ENCODE results near the gene POLD2.

The POLD2 gene

DNA sequence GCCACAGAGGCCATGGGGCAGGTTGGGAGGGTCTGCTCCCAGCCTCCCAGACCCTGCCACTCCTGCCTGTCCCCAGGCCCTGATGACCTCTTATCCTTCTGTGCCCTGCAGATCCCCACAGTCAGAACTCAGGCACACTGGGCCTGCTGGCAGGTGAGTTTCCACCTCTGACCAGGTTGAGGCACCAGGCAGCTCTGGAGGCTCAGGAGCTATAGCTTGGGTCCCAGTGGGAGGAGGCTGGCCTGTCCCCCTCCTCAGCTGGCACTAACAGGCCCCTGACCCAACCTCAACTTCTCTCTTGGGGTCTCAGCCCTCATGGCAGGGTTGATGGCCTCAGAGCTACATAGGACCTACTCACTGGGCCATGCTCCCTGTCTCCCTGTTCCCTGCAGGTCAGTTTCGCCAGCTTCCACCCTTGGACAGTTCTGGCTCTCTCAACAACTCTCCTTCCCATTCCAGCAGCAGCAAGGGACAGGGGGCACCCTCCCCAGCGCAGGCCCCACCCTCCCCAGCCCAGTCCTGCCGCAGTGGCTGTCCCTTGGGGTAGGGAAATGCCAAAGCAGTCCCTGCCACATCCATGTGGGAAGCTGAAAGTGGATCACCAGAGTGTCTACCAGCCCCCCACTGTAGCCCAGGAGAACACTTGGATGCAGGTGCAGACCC is 21.9 kb downstream of the POLD2 start:
- no peak for DNase-seq

DNA sequence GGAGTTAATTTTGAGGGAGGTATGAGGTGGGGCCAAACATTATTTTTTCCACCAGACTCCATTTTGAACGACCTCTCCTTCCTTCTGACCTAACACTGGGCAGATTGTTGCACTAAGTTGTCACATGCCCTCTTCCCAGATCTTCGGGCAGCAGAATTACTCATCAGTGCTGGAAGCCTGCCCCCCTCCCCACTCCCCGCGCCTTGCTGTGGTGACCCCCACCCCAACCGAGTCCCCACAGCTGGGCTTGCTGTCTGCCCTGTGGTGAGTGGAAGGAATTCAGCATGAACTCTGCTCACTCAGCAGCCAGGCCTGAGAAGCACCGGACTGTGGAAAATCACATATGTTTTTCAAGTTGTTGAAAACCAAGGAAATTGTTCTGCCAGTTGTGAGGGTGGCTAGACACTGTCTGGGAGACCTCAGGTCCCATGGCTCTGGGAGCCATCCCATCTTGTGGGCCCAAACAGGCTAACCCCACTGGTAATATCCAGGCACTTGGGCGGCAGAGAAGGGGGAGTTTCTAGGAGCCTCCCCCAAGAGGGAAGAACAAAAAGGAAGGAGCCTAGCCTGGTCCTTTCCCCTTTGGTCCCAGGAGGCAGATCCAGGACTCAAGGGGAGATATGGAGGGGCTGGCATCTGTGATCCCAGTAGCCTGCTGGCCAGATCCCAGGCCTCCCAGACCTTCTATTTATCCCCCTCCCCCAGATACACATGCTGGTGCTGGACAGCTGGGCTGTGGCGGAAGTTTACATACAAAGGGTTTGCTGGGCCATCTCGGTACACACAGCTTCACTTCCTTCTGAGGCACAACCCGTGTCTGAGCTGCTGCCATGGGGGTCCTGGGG is 22.7 kb downstream of the POLD2 start:
- DNase-seq, result no peak

DNA sequence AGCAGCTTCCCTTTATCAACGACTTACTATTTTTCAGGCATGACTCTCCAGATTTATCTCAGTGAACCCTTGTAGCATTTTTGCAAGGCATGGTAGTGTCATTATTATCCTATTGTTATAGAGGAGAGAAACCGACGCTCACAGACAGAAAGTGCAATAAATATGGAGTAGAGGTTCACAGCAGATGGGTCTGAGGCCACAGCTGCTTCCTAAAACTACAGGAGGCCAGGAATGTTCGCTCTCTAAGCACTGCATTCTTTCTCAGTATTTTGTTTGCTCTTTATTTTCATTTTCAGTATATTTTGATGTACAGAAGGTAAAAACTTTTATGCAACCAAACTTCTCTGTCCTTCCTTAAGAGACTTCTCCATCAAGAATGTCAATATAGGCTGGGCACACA is 23.7 kb downstream of the POLD2 start:
- DNase-seq, result no peak

DNA sequence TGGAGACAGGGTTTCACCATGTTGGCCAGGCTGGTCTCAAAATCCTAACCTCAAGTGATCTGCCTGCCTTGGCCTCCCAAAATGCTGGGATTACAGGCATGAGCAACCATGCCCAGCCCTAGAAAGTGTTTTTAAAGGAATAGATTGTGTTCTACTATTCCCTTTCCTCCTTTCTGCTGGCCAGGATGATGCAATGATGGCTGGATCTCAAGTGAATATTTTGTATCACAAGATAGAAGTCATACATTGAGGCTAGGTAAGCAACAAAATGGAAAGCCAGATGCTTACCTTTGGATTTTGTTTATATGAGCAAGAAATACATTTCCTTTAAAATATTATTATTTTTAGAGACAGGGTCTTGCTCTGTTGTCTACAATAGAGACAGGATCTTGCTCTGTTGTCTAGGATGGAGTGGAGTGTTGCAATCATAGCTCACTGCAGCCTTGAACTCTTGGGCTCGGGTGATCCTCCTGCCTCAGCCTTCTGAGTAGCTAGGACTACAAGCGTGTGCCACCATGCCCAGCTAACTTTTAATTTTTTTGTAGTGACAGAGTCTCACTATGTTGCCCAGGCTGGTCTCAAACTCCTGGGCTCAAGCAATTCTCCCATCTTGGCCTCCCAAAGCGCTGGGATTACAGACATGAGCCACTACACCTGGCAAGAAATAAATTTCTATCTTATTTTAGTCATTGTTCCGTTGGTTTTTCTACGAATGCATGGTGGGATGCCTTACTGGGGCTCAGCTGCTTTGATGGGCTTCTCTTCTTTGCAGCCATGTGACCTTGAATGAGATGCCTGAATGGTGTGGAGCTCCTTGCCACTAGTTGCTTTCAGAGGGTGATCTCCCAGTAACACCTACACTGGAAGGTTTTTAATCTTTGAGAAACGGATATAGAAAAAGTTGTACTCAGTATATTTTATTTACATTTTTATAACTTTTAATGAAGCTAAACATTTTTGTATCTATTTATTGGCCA is 25.0 kb downstream of the POLD2 start:
- DNase-seq, result no peak

DNA sequence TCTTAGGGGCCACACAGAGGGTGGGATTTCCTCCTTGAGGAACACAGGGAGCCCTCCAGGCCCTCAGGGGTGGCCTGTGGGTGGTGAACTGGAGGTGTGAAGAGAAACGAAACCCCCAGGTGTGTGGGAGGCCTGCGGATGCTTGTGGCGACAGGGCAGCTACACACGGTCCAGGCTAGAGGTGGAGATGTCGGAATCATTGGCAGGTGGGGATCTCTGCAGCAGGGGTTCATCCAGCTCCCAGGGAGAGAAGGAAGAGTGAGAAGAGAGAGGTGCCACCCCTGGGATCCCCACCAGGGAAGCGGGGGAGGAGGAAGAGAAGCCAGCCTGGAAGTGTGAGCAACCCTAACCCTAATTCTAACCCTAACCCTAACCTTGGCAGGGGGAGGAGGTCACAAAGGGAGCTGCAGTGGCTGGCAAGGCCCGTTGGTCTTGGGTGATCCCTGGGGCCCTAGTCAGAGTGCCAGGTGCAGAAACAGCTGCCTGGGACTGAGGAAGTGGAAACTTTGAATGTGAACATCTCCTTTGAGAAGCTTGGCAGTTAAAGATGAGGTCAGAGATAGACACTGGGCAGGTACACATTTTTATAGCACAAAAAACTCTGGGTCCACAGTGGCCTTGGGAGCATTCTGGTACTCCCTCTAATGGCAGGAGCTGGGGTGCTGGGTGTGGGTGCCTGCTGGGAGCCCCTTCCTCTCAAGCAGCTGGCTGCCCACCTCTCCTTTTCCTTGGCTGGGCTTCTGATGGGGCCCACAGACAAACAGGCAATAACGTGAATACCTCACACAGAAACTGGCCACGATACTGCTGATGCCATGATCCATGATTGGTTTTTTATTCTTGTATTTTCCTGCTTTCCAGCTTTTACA is 26.1 kb downstream of the POLD2 start:
- DNase-seq, result no peak

DNA sequence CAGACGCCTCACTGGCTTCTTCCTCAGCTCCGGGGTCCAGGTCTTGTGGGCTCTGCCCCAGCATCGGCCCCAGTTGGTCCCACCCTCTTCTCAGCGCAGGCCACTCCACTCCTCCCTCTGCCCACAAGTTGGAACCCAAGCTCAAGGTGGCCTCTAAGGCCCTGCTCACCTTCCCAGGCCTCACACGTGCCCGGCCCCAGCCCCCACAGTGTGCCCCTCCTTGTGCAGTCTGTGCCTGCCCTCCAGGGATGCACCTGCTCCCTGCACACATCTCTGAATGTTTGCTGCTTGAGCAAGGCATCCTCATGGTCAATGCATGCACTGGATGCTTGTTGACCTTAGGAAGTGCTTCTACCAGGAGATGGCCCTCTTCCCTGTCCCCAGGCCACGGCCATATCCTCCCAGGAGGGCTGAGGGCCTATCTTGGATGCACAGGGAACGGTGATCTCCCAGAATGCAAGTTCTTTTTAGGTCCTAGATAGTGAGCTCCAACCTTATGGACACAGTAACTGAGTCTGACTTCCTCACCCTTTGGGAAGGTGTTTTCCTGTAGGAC is 26.9 kb downstream of the POLD2 start:
- no peak for DNase-seq

DNA sequence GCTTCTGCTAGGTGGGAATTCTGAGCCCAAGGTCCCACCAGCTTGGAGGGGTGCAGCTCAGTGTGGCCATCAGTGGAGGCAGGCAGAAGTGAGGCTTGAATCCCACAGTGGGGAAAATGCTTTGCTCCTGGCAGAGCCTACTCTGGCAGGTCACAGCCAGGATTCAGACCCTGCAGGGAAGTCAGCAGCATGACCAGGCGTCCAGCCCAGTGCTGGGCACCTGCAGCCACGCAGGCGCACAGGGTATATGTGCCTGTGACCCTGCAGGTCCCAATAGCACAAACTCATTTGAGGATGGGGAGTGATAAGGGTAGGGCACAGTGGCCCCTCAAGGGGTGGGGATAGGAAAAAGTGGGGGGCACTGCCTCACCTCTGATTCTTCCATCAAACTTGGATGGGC is 27.6 kb downstream of the POLD2 start:
- DNase-seq, result no peak

DNA sequence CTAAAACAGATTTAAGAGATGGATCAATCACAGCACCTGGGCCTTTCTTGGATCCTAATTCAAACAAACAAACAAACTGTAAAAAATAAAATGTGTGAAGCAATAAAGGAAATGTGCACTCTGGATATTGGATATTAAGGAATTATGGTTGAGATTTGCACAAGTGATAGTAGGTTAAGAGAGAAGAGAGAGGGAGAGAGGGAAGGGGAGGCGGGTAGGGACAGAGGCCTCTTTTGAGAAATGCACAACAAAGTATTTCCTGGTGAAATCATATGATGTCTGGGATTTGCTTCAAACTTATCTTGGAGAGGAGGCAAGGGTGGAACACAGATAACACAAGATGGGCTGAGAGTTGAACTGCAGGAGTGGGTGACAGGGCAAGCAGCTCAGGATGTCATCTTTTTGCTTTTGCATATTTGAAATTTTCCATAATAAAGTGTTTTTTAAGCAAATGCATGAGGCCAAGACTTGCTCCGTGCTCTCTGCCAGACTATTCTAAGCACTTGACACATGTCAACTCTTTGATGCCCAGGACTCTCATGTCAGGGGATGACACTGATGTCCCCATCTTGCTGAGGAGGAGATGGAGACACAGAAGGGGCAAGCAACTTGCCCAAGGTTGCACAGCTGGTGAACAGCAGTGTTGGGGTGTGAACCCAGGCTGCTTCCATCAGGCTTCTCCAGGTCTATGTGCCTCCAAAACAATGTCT is 28.3 kb downstream of the POLD2 start:
- DNase-seq, result no peak

DNA sequence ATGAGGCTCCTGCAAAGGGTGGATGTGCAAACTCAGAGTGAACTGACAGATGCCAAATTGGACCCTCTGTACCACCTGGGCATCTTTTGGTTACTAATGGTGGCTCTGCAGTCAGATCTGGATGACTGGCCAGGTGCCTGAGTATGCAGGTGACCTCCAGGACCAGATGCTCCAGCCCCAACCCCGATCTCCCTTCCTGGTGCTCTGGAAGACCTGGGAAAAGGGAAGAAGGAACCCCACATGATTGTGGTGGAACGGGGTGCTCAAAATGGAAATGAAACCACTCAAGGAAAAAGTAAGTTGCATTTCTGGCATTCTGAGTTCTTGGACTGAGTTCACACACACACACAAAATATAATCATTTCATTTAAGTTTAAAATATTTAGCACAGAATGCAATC is 29.0 kb downstream of the POLD2 start:
- no peak for DNase-seq

DNA sequence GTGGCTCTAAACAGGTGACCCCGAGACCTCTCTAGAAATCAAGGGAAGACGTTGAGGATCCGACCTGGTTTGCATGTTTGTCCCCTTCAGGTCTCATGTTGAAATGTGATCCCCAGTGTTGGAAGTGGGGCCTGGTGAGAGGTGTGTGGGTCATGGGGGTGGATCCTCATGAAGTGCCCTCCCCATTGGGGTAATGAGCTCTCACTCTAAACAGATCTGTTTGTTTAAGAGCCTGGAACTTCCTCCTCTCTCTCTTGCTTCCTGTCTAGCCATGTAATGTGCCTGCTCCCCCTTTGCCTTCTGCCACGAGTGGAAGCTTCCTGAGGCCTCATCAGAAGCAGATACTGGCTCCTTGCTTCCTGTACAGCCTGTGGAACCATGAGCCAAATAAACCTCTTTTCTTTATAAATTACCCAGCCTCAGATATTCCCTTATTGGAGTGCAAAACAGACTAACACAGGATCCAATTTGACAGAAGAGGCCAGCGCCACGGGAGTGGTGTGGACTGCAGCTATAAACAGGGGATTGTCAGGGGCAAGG is 30.2 kb downstream of the POLD2 start:
- DNase-seq, result no peak

DNA sequence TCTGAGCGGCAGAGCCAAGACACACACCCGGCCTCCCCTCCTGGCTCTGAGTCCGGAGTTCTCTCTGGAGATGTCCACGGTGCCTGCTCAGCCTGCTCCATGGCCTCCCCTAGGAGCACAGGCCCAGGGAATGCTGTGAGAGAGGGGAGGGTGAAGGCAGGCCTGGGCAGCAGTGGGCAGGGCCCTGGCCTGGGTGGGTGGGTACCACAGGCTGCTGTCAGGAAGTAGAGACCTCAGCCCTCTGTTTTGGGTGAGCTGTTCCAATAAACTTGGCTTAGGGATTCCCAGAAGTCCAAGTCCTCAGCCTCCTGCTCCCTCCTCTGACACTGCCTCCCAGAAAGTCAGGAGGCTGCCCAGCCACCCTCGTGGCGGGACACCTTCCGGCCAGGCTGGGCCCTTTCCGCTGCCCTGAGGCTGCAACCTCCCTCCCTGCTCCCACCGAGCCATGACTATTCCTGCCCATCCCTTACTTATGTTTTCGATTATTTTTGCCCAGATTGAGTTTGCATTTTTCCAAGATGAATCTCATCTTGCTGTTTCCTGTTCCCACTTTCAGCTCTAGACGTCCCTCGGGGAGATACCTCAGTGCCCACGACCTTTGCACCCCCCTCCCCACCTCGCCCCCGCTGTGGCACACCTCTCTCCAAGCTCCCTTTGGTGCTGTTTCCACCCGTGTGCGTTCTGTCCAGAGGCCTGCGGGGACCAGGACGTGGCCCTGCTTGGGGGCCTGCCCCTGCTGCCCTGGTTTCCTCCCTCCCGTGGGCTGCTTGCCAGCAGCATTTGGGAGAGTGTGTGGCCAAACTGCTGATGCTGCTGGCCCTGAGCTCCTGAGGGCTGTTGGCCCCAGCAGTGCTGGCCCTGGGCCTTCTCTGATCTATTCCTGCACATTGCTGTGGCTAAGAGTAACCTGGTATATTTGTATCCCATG is 35.2 kb downstream of the POLD2 start:
- DNase-seq, result no peak

DNA sequence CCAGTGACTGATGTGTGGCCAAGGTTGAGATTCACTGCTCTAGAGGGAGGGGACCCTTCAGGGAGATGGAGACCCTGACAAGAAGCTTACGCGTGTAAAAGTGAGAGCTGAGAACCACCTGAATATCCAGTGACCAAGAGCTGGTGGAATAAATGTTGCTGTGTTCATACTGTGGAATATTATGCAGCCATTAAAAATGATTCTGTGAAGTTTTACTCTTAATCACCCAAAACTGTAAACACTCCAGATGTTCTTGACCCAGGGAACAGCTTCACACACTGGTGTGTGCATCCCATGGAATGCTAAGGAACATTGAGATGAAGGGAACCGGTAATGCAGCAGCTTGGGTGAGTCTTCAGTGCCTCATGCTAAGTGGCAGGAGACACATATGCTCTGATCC is 36.7 kb downstream of the POLD2 start:
- DNase-seq, result no peak

DNA sequence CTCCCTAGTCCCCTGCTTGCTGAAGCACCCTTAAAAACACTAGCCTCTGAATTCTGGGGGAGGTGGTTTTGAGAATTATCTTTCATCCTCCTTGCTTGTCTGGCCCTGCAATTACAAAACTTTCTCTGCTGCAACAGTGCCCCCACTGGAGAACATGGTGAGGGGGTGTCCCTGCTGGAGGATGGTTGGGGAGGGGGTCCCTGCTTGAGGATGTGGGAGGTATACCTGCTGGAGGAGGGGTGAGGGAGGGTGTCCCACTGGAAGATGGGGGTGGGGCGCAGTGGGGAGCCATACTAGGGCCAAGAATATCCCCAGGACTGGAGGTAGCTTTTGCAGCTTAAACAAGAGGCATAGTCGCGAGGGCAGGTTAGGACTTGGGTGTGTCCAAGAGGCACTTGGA is 37.8 kb downstream of the POLD2 start:
- no peak for DNase-seq

DNA sequence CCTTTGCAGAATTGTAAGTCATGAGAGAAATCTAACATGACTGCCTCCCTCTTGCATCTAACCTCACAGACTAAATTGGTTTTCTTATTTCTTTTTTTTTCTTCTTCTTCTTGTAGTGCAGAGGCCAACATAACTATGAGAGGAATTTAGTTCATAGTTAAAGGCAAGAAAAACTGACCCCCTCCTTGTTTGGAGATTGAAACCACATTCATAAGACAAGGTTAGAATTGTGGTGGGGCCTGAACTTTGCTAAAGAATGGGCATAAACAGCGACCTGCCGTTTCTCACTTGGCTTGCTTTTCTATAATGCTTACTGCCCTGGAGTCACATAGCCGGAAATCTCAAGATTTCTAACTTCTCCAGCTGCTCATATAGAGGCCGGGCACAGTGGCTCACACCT is 38.6 kb downstream of the POLD2 start:
- no peak for DNase-seq

DNA sequence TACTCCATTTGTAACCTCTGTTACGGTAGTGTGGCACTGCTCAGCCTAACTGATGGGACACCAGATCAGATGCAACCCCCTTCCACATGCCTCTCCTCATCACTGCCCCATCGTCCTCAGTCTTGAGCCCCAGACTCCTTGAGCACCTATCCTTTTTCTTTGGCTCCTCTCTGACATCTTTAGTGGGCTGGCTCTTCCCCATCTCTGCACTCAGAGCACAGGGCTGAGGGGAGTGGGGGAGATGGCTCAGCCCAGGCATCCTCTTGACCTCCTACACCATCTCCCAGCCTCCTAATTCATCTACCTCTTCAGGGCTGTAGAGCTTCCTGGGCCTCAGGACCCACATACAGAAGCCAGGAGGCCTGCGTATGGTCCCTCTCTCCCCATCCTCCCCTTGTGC is 39.6 kb downstream of the POLD2 start:
- DNase-seq, result no peak

DNA sequence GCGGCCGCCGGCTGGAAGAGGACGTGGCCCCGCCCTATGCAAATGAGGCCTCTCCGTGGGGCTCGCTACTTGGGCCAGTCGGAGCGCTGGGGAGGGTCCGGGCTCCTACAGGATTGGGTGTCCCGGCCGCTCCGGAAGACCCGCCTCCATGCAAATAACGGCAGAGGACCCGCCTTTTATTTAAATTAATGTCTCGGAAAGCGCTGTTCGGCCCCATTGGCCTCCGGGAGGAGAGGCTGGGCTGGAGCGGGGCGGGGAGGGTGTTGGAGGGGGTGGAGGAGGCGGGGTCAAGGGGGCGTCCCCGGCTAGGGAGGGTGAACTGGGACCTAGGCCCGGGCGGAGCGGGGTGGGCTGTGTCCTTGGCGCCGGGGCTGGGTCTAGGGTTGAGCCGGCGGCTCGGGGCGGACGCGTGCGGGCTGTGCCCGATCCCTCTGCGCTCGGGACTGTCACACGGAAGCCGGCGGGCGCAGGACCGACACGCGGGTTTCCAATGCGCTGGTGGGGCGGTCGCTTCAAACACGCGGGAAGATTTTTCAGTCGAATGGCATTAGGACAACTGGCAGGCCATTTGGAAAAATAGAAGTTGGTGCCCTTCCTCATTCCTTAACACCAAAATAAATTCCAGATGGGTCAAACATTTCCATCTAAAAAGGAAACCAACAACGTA is 40.7 kb downstream of the POLD2 start:
- DNase-seq, result peak; percentile 96

DNA sequence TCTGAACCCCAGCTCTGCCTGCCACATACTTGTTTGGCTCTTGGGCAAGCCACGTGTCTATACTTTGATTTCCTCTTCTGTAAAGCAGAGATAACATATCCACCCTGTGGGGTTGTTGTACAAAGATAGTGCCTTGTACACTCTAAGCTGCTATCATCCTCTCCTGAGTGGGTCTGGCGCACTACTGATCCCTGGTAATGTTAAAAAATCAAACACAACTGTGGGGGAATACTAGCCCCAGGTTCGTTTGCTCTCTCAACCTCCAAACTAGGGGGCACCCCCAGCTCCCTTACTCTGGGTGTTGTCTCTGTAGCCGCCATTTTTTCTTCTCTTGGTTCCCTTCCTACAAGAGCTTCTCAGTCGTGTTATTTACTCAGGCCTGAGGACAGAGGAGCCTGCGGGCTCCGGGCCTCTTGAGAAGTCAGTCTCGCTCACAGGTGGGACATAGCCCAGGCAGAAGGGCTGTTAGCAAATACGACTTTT is 42.0 kb downstream of the POLD2 start:
- no peak for DNase-seq

DNA sequence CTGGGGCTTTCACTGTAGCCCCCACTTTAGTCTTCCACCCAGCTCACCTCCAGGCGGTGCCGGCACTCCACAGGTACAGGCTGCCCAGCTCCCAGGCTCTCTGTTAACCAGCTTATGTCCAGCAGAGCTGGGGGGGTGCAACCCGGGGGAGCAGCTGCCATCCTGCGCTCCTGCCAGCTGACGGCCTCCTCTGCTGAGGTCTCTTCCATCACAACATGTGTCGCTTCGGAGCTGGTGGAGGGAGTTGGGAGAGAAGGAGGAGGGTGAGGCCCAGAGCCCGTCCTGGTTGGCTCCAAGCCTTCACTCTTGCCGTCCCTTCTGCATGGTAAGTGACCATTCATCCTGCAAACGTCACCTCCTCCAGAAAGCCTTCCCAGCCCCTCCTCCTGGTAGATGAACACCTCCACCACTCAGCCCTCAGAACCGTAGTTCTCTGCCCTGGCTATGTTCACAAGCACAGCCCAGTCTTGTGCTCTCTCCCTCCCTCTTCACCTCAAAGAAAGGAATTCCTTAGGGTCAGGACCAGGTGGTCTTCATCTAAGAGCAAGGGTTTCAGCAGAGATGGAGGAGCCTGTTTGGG is 42.6 kb downstream of the POLD2 start:
- no peak for DNase-seq

DNA sequence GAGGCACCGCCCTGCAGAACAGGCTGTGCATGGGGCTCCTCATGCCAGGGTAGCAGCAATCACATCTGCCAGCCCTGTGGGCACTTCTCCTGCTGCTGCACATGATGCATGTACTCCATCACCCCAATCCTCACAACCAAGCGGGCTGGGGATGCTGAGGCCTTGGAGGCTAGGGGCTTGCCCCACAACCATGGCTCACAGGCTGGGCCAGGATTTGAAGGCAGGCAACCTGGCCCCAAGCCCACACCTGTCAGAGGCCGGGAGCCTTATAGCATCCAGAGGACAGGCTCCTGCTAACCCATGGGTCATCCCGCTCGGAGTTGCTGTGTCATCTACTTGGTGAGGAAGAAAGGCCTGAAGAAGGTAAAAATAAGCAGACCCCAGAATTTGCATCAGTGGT is 43.2 kb downstream of the POLD2 start:
- no peak for DNase-seq

Measured in NCI-H510A (cell line).